Stimulated activated CD8-positive, alpha-beta memory T cell treated with anti-CD3 and anti-CD28 coated beads, Interleukin-4, amount 100 ng/mL, for 48 hours (primary cell): ENCODE data around the gene SERPINA6.
A peak's percentile ranks its signal among the peaks of the same experiment; 100 is the strongest.

Experiments
- DNase-seq: peaks from one replicate; pipeline ENCODE4 v3.0.0-alpha.2; 2020

The SERPINA6 gene

GRCh38 chr14:94354190-94354589, 31.1 kb upstream of the SERPINA6 start:
- DNase-seq = peak; percentile 18

- no peak for DNase-seq
These were observed 26.1 kb upstream of the SERPINA6 start for GRCh38 chr14:94349276-94349675.

DNA sequence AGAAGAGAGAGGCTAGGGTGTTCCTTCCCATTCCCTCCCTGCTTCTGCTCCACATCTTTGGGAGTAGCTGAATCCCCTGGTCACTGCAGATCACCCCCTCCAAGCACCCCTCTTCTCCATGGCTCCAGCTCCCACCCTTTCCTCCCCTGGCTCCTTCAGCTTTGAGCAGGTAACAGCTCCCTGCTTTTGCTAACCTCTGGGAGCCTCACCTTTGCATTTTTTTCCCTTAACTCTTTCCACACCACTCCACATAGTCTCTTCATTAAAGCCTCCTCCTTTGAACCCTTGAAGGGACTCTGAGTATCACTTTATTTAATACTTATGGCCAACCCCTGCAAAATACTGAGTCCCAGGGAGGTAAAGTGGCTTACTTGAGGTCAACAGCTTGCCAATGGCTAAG, 25.7 kb upstream of the SERPINA6 start:
- DNase-seq = no peak

GRCh38 chr14:94346841-94347240, 23.7 kb upstream of the SERPINA6 start:
- no peak for DNase-seq

GRCh38 chr14:94346065-94346786, 23.1 kb upstream of the SERPINA6 start:
- peak; percentile 82 for DNase-seq

DNA sequence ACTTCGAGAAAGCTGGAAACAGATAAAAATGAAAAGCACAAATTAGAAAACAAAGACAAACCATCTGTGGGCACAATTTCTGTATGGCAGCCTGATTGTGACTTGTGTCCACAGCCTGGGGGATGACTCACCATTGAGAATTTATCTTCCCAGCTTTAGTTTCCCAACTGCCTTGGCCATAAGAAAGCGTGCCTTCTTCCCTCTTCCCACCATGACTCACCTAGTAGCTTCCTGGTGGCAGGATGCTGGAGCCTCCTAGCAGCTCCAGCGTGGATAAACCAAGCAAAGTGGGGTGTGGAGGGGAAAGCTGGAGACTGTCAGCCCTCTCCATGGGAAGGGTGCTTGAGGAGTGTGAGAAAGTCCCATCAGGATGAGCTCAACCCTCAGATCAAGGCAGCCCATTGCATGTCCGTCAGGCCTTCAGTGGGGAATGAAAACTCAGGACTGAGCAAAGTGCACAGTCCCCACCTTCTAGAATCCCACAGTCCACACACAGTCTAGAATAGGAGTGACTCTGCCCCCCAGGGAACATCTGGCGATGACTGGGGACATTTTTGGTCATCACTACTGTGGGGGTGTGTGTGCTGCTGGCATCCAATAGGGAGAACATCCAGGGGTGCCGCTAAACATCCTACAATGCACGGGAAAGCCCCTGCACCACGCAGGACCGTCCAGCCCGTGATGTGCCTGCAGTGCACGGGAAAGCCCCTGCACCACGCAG, 22.4 kb upstream of the SERPINA6 start:
- DNase-seq = no peak

DNA sequence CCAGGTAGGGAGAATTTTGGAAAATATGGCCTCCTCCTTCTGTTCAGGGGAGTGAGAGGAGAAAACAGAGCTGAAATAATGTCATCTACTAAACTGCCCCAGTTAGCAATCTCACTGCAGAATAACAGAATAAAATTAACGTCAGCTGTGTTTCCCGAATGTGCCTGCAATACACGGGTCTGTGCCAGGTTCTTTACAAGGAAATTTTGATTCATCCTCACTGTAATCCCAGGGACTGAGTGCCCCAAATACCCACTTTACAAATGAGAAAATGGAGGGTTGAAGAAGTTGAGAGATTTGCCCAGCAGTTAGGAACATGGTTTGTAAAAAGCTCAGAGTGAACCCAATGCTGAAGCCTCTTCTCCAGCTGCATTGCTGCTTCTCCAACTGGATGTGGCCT, 21.3 kb upstream of the SERPINA6 start:
- no peak for DNase-seq

GRCh38 chr14:94343238-94344005, 20.3 kb upstream of the SERPINA6 start:
- no peak for DNase-seq

- DNase-seq = peak; percentile 55
These were observed 19.3 kb upstream of the SERPINA6 start for GRCh38 chr14:94342334-94342934.

GRCh38 chr14:94341656-94342333, 18.7 kb upstream of the SERPINA6 start:
- DNase-seq = no peak

GRCh38 chr14:94340533-94340932, 17.4 kb upstream of the SERPINA6 start:
- DNase-seq = no peak

- no peak for DNase-seq
These were observed 14.9 kb upstream of the SERPINA6 start for GRCh38 chr14:94338023-94338422.

DNA sequence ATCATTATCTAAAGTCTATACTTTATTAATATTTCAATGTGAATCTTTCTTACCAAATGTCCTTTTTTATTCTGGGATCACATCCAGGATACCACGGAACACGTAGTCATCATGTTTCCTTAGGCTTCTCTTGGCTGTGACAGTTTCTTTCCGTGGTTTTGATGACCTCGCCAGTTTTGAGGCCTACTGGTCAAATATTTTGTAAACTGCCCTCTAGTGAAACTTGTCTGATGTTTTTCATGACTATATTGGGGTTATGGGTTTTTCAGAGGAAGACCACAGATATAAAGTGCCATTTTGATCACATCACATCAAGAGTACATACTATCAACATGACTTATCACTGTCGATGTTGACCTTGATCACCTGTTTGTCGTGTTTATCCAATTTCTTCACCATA, 14.1 kb upstream of the SERPINA6 start:
- DNase-seq = no peak

- DNase-seq = no peak
These were observed 11.7 kb upstream of the SERPINA6 start for GRCh38 chr14:94334872-94335271.

GRCh38 chr14:94332587-94332986, 9.5 kb upstream of the SERPINA6 start:
- DNase-seq = no peak

- no peak for DNase-seq
These were observed 9.0 kb upstream of the SERPINA6 start for GRCh38 chr14:94332063-94332583.

DNA sequence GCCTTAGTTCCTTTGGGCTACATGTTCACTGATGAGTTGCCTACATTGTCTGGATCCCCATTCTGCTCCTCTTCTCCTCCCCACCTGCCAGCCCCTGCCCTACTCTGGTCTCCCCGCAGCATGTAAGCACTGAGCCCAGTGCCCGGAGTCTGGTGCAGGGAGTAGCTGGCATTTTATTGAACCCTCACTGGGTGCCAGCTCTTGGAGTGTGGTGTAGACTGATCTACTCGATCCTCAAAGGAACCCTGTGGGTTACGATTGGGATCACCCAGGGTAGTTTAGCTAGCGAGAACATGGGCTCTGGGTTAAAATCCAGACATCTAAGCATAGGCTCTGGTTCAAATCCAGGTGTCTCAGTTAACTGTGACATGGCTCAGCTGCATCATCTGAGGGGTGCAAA, 8.3 kb upstream of the SERPINA6 start:
- DNase-seq = peak; percentile 9

- peak; percentile 14 for DNase-seq
These were observed 7.7 kb upstream of the SERPINA6 start for GRCh38 chr14:94330857-94331256.

- peak; percentile 12 for DNase-seq
These were observed 7.3 kb upstream of the SERPINA6 start for GRCh38 chr14:94330432-94330831.

DNA sequence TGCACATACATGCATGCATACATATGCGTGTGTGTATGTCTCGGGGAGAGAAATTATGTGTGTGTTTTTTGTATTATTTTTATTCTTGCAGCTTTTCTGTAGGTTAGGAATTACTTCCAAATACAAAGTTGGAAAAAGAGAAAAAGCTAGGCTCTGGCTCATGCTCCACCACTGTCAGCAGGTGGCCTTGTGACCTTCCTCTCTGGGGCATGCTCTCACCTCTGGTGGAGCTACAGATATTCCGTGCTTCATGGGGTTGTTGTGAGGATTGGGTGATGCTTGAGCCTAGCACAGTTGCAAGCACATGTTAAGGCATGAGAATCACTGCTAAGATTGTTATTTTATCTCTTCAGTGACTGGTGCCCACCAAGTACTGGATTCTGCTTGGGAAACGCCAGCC, 6.7 kb upstream of the SERPINA6 start:
- no peak for DNase-seq

DNA sequence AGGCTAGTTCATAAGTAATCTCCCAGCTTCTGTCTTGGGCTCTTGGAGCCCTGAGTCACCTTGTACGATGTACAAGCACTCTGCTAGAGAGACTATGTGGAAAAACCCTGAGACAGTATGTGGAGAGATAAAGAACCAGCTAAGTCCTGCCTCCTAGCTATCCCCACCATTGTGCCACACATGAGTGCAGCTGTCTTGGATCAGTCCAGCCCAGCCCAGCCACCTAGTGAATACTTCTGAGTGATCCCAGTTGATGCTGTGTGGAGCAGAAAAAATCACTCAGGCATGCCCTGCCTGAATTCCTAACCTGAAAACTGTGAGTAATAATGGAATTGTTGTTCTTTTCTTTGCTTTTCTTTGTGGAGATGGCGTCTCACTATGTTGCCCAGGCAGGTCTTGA, 5.1 kb upstream of the SERPINA6 start:
- DNase-seq = peak; percentile 10
